ENCODE data around the gene BLTP1. TPM values are rescaled to one million over a fixed set of nuclear protein-coding genes. Genes with fewer than 3 reads are reported as not detected.

Gene BLTP1
- total and polyA plus RNA-seq, 9 of the 15 experiments (the other 6 are each of a cell fraction or from before 2014, with no cell fraction given), result 2.8 to 26.0 (median 13.1) TPM

- TF ChIP-seq EP400 (IDR thresholded peaks at IDR 0.05), result no peak
- TF ChIP-seq C11orf30 (IDR thresholded peaks at IDR 0.05; ENCODE audit: low read depth), result no peak
- TF ChIP-seq SP2 (IDR thresholded peaks at IDR 0.05; ENCODE audit: extremely low read depth, low read depth, low read length, poor library complexity, severe bottlenecking), result no peak
- TF ChIP-seq PHF8 (IDR thresholded peaks at IDR 0.05; ENCODE audit: borderline replicate concordance, low read length), result no peak
- TF ChIP-seq, protein P1, sequence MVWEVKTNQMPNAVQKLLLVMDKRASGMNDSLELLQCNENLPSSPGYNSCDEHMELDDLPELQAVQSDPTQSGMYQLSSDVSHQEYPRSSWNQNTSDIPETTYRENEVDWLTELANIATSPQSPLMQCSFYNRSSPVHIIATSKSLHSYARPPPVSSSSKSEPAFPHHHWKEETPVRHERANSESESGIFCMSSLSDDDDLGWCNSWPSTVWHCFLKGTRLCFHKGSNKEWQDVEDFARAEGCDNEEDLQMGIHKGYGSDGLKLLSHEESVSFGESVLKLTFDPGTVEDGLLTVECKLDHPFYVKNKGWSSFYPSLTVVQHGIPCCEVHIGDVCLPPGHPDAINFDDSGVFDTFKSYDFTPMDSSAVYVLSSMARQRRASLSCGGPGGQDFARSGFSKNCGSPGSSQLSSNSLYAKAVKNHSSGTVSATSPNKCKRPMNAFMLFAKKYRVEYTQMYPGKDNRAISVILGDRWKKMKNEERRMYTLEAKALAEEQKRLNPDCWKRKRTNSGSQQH (CRISPR knock-in tag; IDR thresholded peaks at IDR 0.05), result no peak
- TF ChIP-seq, protein P2, sequence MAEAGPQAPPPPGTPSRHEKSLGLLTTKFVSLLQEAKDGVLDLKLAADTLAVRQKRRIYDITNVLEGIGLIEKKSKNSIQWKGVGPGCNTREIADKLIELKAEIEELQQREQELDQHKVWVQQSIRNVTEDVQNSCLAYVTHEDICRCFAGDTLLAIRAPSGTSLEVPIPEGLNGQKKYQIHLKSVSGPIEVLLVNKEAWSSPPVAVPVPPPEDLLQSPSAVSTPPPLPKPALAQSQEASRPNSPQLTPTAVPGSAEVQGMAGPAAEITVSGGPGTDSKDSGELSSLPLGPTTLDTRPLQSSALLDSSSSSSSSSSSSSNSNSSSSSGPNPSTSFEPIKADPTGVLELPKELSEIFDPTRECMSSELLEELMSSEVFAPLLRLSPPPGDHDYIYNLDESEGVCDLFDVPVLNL (CRISPR knock-in tag; IDR thresholded peaks at IDR 0.05; ENCODE audit: low read depth), result no peak
- TF ChIP-seq, protein P3, sequence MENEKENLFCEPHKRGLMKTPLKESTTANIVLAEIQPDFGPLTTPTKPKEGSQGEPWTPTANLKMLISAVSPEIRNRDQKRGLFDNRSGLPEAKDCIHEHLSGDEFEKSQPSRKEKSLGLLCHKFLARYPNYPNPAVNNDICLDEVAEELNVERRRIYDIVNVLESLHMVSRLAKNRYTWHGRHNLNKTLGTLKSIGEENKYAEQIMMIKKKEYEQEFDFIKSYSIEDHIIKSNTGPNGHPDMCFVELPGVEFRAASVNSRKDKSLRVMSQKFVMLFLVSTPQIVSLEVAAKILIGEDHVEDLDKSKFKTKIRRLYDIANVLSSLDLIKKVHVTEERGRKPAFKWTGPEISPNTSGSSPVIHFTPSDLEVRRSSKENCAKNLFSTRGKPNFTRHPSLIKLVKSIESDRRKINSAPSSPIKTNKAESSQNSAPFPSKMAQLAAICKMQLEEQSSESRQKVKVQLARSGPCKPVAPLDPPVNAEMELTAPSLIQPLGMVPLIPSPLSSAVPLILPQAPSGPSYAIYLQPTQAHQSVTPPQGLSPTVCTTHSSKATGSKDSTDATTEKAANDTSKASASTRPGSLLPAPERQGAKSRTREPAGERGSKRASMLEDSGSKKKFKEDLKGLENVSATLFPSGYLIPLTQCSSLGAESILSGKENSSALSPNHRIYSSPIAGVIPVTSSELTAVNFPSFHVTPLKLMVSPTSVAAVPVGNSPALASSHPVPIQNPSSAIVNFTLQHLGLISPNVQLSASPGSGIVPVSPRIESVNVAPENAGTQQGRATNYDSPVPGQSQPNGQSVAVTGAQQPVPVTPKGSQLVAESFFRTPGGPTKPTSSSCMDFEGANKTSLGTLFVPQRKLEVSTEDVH (IDR thresholded peaks at IDR 0.05; ENCODE audit: low read depth, partially characterized antibody), result no peak
- TF ChIP-seq MCM5 (IDR thresholded peaks at IDR 0.05; ENCODE audit: low read depth), result no peak
- TF ChIP-seq MYBL2 (IDR thresholded peaks at IDR 0.05; ENCODE audit: low read depth), result no peak
- TF ChIP-seq MYBL2 (CRISPR knock-in tag; IDR thresholded peaks at IDR 0.05; ENCODE audit: borderline replicate concordance), result no peak
- no peak for TF ChIP-seq SMARCA5 (IDR thresholded peaks at IDR 0.05)
- H3K79me2 ChIP-seq (ENCODE audit: control insufficient read depth, insufficient read depth, low read length), result no peaks in the 10 kb centered on the region
- no peak for ATAC-seq
- WGBS (ENCODE audit: insufficient coverage, low coverage, missing lambda C conversion rate), result 82% methylated on average over 1 of the region's 1 CpG
- H3K4me2 ChIP-seq (ENCODE audit: insufficient read depth, low read length), result no peak overlapping the region
- H4K20me1 ChIP-seq (replicated peaks; ENCODE audit: control insufficient read depth, insufficient read depth, low read length), result no peaks in the 10 kb centered on the region
- ChIA-PET CTCF (ENCODE audit: low intra/inter-chr PET ratio) (no interaction called here), POLR2A (no interaction called here)
- H3K4me3 ChIP-seq, result no peak overlapping the region
- no peaks in the 10 kb centered on the region for H3K27me3 ChIP-seq (ENCODE audit: control insufficient read depth in 2 of 2, insufficient read depth in 2 of 2, low read length in 2 of 2)
- DNase-seq (ENCODE audit: extremely low read depth in 1 of 4, low spot score in 3 of 4), result no peak
- intact Hi-C loops (cut with micrococcal nuclease), result no loop called here
- FAIRE-seq, result no peak
- no peaks in the 10 kb centered on the region for H3K9me1 ChIP-seq (ENCODE audit: control insufficient read depth, insufficient read depth, low read length)
- no peak overlapping the region for H3K27ac ChIP-seq (ENCODE audit: extremely low read depth, low read depth, low read length)
- H3K9me3 ChIP-seq (replicated peaks; ENCODE audit: control insufficient read depth, insufficient read depth, low read depth, low read length), result no peaks in the 10 kb centered on the region
- no peaks in the 10 kb centered on the region for H3K4me1 ChIP-seq (replicated peaks in 1 of 2; ENCODE audit: control insufficient read depth in 2 of 2, insufficient read depth in 2 of 2, low read length in 2 of 2)
- in situ Hi-C loops (cut with MboI), result no loop called here
- BruUV-seq (replicated peaks), result no TSS peak
- H3K36me3 ChIP-seq (ENCODE audit: control insufficient read depth, insufficient read depth, low read length), result peaks cover 8% of the 10 kb centered on the region; the same call in 1 of the 3 replicates
- H3K9ac ChIP-seq (ENCODE audit: insufficient read depth in 1 of 2, low read depth in 2 of 2, low read length in 2 of 2), result no peak overlapping the region
- no peak overlapping the region for H2AFZ ChIP-seq (ENCODE audit: low read depth, low read length)
These were observed 43.6 kb downstream of the BLTP1 start for GRCh38 chr4:122195718-122196117.

All from K562 (cell line).